Bronchial epithelial cell (primary cell): ENCODE data around the gene LRFN2. TPM values are rescaled to one million over a fixed set of nuclear protein-coding genes. Genes with fewer than 3 reads are reported as not detected.
A peak's percentile ranks its signal among the peaks of the same experiment; 100 is the strongest.

Source experiments
- DNase-seq: peaks from one replicate; pipeline ENCODE4 v3.0.0-alpha.2; 2010; ENCODE audit warnings: low read depth
- FAIRE-seq: peaks from 2 replicates; lab custom pipeline; 2011; peaks lifted over from hg19 to GRCh38; lab: Jason Lieb, UNC
- H3K27me3 ChIP-seq: 2 replicates; pipeline ENCODE4 v1.5.1; 2011; ENCODE audit warnings: low read length; ENCODE audit not compliant: control insufficient read depth, insufficient read depth
- H3K36me3 ChIP-seq: 2 replicates; pipeline ENCODE4 v1.5.1; 2011; ENCODE audit warnings: low read length; ENCODE audit not compliant: control insufficient read depth, insufficient read depth
- H3K4me3 ChIP-seq: 2 replicates; pipeline ENCODE4 v1.5.1; 2011; ENCODE audit warnings: mild to moderate bottlenecking, low read depth, low read length, control low read depth
- CTCF ChIP-seq: IDR thresholded peaks from 2 replicates; pipeline ENCODE4 v1.5.1; 2011; ENCODE audit warnings: mild to moderate bottlenecking, moderate library complexity, low read length, control low read depth, inconsistent platforms; ENCODE audit not compliant: insufficient read depth, severe bottlenecking
- total RNA-seq: library from RNA; depleted of rRNA; stranded (reverse); fragments of >200 nt; gene quantifications from 2 replicates; pipeline ENCODE4 v1.2.1, GENCODE V29; 2014

The LRFN2 gene
- total RNA-seq, 1 donor from 2014 or later = not detected

DNA sequence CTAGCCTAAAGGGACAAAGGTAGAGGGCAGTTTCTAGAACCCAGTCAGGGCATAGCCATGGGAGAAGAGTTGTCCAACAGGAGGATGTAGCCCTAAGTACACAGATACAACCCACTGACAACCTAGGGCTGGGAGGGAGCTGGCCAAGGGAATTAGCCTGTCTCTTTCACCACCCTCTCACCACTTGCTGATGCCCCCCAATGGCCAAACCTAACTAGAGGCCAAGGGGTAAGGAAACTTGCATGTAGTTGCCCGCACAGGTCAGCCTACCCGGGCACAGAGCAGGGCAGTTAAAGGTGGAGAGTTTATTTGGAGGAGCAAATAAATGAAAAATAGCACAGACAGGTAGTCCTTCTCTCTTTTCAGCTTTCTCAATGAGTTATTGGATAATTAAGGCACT is 143.3 kb downstream of the LRFN2 start:
- no peak for DNase-seq
- H3K27me3 ChIP-seq = peaks cover 1% of the 10 kb centered on the region
- no peak for TF ChIP-seq CTCF
- H3K4me3 ChIP-seq = no peak overlapping the region
- no peaks in the 10 kb centered on the region for H3K36me3 ChIP-seq
- FAIRE-seq = no peak

GRCh38 chr6:40442591-40442990 is 144.6 kb downstream of the LRFN2 start:
- TF ChIP-seq CTCF = no peak
- FAIRE-seq = no peak
- Histone ChIP-seq H3K36me3 (no peaks in the 10 kb centered on the region), H3K4me3 (no peak overlapping the region), H3K27me3 (no peaks in the 10 kb centered on the region)
- DNase-seq = no peak

- no peaks in the 10 kb centered on the region for H3K36me3 ChIP-seq
- no peak for TF ChIP-seq CTCF
- no peak overlapping the region for H3K4me3 ChIP-seq
- peak; percentile 28 for FAIRE-seq
- no peak for DNase-seq
- H3K27me3 ChIP-seq = no peaks in the 10 kb centered on the region
Measured at GRCh38 chr6:40441150-40441549, 146.0 kb downstream of the LRFN2 start.

DNA sequence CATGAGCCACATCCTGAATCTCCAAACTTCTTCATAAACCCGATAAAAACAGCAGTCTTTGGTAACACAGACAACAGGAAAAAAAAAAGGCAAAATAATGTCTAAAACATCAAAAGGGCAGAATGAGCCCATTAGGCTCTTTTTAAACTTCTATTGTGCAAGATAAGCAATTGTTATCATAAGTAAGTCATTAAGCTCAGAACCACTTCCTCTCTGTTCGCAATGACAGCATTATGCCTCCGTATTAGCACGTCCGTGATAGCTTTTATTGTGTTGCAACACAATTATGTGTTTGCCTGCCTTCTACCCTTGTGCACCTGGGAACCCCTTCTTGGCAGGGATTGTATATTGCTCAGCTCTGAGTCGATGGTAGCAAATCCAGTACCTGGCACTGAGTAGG is 147.1 kb downstream of the LRFN2 start:
- FAIRE-seq (peak; percentile 32), DNase-seq (peak; percentile 93)
- TF ChIP-seq CTCF = no peak
- no peak overlapping the region for H3K4me3 ChIP-seq
- H3K36me3 ChIP-seq = no peaks in the 10 kb centered on the region
- H3K27me3 ChIP-seq = no peaks in the 10 kb centered on the region

DNA sequence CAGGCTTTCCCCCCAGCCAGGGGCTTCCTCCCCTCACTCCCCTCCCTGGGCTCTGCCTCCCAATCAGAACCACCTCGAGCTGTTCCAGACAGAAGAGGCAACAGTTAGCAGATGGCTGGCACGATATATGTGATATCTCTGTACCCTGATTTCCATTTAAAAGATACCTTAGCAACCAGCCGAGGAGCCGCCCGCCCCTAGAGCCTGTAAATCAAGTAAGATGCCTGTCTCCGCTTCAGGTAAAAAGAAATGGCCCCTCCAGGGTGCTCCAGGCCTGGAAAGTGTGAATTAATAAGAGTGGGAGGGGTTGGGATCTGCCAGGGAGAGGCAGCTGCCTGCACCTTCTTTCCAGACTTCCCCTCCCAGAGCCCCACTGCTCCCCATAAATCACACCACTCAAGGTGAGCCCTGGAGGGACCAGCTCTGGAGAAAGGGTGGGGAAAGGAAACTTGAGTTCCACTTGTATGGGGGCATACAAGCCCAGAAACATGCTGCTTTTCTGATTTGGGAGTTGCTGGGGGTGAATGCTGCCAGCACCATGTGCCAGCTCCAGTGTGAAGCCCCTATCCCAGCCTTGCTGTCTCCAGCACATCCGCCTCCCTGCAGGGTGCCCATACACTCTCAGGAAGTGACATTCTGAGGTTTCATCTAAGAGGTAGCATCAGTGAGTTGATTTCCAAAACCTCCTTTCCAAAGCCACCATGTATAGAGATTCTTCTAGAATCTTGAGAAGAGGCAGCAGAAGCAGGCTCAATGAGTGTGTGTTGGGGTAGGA is 148.0 kb downstream of the LRFN2 start:
- TF ChIP-seq CTCF = no peak
- no peak overlapping the region for H3K4me3 ChIP-seq
- H3K36me3 ChIP-seq = no peaks in the 10 kb centered on the region
- FAIRE-seq = no peak
- no peaks in the 10 kb centered on the region for H3K27me3 ChIP-seq
- DNase-seq = no peak
